NCI-H2196 treated with DMSO at 0.1 percent for 48 hours (cell line): Measurements from ENCODE around the gene MTARC2.
"Not testable (repeated sequence)": the region's sequence is repeated elsewhere in the genome, so short reads cannot be mapped to it uniquely, and the experiment has no call there.

Experiments
- DNase-seq: peaks from one replicate; lab custom pipeline; 2025; ENCODE audit not compliant: unreplicated experiment; lab: John Stamatoyannopoulos, UW

Gene MTARC2

DNA sequence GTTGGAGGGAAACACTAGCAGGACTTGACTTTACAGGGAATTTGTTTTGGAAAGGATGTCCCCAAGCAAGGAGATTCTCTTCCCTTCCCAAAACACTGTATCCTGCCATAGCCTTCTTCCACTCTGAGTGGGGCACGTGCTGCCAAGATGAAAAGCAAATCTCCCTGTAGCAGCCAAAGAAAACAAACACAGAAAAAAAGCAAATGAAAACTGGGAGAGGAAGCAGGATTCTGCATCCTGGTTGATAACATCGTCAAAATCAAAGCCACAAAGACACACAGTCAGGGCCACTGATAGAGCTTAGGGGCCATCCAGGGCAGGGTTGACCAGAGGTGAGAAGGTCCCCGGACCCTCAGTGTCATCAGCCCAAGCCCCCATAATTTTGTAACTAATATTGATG, 16.0 kb upstream of the MTARC2 start:
- DNase-seq: no peak

DNA sequence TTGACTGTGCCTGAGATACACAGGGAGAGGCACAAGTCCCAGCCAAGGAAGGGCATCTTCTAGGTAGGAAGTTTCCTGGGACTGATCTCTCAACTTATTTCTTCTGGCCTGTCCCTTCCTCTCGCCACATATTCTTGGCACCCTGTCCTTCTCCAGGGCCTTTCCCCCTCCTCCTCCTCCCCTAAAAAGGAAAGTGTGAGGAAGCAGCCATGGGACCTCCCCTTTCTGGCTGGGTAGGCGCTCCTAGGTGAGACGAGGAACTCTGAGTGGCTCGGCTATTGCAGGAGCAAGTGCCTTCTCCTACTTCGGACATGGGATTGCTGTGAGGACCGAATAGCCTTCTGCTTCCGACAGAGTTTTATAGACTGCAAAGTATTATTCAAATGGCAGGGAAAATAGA, 15.5 kb upstream of the MTARC2 start:
- DNase-seq: no peak

DNA sequence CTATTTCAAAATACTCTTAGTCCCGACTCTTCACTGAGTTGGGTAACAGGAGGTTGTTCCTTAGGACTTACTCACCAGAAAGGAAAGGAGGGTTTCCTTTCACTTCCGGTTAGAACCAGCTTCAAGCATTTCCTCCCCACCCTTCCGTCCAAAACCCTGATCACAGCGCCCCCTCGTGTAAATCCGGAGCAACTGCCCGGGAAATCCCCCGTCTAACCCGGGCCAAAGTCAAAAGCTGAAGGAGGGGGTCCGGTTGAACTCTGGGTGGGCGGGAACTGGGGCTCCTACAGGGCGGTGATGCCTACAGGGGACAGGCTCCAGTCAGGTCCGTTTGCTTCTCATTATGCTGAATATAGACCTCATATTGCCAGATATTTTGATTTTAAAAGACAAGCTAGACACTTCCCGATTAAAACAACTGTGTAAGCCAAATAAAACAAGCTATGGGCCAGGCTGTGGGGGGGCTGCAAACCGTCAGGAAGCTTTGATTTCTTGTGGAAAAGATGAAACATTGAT, 15.0 kb upstream of the MTARC2 start:
- DNase-seq: peak; percentile 41

DNA sequence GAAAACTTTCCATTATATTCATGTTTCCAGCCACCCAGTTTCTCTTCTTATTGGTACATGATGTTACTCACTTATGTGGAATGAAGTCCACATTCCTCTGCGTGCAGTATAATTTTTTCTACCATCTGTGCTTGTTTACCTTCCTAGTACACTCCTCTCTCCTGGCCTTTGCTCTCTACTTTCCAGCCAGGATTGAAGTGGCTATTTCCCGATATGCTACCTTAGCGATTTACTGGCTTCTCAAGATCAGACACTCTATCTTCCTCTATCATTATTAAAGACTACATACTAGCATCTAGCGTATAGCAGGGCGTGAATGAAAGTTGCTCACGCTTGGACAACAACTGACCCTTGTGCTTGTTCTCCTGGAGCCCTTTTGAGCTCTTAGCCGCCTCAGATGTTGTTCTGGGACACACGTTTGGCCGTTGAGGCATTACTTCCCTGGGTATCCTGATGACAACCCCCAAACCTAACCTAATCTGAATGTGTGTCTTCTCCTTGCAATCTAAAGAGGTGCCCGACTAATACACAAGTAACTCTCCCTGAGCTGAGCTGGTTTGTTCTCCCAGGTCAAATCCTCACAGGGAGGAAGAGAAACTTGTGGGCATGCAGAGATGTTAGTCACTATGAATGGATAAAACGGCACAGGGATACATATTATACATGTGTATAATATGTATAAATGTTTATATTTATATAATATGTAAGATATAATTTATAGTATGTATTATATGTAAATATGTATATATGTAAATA, 13.4 kb upstream of the MTARC2 start:
- no peak for DNase-seq

DNA sequence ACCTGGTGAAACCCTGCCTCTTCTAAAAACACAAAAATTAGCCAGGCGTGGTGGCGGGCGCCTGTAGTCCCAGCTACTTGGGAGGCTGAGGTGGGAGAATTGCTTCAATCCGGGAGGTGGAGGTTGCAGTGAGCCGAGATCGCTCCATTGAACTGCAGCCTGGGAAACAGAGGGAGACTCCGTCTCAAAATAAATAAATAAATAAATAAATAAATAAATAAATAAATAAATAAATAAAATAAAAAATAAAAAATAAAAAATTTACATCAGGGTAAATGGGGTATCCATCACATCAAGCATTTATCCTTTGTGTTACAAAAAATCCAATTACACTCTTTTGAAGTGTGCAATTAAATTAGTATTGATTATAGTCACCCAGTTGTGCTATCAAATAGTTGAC, 11.8 kb upstream of the MTARC2 start:
- DNase-seq: not testable (repeated sequence)

DNA sequence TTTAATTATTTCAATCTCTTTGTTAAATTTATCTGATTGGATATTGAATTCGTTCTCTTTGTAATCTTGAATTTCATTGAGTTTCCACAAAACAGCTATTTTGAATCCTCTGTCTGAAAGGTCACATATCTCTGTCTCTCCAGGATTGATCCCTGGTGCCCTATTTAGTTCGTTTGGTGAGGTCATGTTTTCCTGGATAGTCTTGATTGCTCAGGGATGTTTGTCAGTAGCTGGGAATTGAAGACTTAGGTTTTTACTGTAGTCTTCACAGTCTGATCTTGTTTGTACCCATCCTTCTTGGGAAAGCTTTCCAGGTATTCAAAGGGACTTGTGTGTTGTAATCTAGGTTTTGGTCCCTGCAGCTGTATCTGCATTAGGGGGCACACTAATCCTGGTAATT, 6.8 kb upstream of the MTARC2 start:
- no peak for DNase-seq

DNA sequence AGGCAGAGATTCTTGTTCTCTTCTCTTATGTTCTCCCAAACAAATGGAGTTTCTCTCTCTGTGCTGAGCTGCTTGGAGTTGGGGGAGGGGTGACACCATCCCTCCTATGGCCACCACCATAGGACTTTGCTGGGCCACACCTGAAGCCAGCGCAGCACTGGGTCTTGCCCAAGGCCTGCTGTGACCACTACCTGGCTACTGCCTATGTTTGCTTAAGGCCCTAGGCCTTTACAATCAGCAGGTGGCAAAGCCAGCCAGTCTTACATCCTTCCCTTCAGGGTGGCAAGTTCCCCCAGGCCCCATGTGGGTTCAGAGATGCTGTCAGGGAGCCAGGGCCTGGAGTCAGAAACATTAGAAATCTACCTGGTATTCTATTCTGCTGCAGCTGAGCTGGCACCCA, 6.3 kb upstream of the MTARC2 start:
- DNase-seq: no peak

DNA sequence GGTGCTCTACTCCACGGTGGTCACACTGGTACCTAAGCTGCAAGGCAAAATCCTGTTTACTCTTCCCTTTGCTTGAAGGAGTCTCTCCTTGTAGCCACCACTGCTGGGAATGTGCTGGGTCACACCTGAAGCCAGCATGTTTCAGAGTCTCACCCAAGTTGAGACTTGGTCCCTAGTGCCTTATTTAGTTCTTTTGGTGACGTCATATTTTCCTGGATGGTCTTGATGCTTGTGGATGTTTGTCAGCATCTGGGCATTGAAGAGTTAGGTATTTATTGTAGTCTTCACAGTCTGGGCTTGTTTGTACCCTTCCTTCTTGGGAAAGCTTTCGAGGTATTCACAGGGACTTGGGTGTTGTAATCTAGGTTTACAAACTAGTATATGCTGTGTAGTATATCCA, 5.6 kb upstream of the MTARC2 start:
- DNase-seq: no peak

DNA sequence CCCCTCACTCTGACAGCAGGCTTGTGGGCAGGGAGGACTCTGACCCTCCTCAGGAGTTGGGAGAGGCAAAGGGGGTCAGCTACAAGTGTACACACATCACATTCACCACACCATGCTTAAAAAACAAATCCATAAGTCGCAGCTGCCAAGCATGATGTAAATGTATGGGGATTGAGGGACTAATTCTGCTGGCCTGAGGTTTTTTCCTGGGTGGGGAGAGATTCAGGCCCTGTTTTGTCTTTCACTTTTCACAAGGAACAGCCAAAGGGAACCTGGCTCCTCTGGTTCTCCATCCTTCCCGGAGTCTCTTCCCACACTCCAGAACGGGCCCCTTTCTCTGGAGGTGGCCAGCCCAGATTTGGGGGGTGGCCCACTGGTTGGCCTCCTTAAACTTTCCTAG, 1.3 kb upstream of the MTARC2 start:
- no peak for DNase-seq

DNA sequence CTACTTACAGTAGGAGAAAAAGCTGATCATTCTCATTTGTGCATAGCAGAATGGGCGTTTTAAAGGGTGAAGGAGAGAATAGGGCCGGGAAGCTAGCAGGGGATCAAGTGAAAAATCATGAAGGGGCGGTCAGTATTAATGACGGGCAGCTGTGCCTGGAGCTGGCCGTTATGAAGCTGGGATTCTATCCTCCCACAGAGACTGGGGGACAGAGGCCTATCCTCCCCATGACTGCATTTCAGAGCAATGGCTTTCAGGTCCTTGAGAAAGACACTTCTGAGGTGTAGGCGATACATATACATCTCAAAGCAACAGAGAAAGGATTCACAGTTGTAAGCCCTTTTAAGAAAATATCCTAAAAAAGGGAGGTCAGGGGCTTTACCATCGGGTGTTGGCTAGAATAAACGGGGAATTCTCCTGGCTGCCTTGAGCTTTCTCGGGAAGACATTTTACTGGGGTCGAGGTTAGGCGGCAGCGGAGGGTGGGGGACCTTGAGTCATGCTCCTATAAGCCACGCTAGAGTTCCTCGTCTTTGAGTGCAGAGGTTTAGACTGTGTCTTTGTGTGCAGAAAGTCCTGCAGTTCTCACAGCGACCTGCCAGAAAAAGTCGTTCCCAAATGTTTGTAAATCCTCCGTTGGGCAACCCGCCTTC, 559 bp upstream of the MTARC2 start:
- DNase-seq: no peak

DNA sequence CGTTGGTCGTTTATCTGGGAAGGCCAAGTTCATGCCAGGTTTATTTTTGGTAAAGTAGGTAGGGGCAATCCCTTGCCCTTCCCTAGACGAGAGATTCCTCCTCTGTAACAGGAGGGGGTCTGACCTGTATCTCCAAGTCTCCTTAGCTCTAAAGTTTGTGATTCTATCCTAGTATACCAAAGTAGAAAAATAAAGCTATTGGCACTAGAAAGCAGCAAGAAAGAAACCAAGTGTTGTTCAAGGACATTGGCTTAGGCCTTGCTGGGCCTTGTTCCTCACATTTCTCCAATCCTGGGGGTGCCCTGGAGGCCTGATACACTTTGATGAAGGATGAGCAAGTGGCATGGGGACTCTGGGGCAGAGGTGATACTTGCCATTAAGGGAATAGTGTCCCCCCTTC, 814 bp downstream of the MTARC2 start:
- no peak for DNase-seq

DNA sequence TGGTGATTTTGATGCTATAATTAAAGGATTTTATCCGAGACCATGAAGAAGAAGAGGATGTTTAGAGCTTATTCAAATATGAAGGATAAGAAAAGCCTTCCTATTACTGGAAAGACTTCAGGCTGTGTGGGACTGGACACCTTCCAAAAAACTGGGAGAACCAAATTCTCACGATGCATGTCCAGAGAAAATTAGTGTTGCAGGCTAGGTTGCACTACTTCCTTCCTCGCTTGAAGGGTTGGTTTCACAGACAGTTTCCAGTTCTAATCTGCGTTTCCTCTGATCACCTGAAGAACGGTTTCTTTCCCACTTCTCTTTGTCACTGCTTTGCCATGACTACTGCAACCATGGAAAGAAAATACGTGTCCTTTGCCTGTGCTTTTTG, 2.0 kb downstream of the MTARC2 start:
- DNase-seq: no peak

DNA sequence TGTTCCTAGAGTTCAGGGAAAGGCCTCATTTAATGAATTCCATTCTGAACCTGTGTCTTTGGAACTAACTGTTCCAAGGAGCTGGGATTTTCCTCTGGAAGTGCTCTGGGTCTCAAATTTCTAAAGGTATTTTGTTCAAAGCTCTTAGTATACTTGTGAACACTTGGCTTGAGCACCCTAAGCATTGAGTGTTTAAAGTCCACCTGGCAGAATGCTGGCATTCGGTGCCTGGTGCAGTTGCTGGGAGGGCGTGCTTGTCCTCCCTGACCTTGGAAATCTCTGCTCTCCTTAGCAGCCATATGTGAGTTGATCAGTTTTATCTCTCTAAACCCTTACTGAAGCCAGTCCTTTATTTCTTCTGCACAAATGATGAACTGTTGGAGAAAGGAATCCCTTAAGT, 3.0 kb downstream of the MTARC2 start:
- DNase-seq: no peak

DNA sequence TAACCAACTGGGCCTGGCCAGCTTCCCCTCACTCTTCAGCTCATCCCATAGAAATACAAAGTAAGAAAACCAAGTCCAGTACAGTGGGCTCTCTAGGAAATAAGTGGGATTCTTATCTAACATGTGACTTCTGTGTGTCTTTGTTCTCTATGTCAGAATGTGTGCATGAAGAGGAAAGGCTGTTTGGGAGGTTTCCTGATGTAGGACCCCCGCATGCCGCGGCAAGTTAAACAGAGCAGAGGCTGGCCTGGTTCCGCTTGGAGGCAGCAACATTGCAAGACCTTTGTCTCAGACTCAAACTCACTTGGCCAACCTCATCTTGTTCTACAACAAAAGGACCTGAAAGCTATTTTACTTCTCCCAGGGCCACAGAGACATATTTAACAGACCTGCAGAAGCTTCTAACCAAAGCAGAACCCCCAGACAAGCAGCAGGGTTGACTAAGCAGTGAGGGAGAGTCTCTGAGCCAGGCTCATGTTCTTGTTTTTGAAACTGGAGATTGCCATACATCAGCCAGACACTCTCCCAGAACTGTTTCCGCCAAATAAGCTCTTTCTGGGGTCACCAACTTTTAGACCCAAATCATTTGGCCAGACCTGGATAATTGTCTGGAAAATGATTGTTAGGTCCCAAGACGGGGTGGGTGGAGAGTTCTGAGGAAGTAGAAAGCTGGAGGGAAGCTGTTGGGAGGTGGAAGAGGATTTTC, 6.2 kb downstream of the MTARC2 start:
- DNase-seq: no peak

DNA sequence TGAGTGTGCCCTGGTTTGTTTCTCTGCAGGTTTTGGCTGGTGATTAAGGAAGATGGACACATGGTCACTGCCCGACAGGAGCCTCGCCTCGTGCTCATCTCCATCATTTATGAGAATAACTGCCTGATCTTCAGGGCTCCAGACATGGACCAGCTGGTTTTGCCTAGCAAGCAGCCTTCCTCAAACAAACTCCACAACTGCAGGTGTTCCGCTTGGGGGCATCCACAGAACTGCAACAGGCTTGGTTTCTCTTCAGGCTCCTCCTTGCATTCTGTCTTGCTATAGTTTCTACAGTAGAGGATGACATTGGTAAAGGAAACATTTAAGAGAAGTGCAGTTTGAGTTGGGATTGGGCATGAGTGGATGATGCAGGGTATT, 6.8 kb downstream of the MTARC2 start:
- DNase-seq: no peak

DNA sequence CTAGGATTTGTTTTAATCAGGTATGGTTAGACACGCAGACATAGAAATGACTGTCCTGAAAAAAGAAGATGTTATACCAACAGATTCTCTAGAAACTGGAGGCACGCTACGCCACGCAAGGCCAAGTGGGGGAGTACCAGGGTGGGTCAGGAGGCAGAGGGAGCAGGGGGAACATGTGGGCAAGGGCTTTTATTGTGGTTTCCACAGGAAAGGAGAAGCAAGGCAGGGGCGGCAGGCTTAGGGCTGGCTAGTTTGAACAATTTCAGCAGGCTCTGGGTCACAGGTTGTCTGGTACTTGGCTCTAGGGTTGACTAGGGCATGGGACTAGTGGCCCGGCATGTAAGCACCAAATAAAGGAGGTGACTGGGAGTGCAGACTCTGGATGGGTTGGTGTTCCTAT, 7.2 kb downstream of the MTARC2 start:
- DNase-seq: no peak

DNA sequence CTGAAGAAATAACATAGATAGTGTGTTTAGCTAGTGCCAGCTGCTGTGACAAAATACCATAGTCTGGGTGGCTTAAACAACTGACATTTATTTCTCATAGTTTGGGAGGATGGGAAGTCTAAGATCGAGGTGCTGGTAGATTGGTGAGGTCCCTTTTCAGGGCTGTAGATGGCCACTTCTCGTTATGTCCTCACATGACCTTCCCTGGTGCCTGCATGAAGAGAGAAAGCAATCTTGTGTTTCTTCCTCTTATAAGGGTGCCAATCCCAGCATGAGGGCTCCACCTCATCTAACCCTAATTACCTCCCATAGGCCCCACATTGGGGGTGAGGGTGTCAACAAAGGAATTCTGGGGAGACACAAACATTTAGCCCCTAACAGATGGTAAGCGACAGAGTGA, 9.3 kb downstream of the MTARC2 start:
- no peak for DNase-seq

DNA sequence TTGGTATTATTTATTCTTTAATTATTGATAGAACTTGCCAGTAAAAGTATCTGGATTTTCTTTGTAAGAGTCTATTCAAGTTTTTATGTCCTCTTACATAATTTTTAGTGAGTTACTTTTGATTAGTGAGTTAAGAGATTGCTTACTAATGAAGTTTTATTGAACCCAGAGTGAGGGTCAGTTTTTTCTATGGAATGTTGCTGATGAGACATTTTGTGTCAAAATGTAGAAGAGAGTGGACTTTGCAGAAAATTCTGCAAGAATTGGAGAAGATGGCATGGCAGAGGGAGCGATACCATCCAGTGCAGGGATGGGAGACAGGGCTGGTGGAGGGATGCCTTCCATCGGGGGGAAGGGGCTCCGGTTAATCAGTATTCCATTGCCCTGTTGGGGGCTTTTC, 11.0 kb downstream of the MTARC2 start:
- DNase-seq: no peak

DNA sequence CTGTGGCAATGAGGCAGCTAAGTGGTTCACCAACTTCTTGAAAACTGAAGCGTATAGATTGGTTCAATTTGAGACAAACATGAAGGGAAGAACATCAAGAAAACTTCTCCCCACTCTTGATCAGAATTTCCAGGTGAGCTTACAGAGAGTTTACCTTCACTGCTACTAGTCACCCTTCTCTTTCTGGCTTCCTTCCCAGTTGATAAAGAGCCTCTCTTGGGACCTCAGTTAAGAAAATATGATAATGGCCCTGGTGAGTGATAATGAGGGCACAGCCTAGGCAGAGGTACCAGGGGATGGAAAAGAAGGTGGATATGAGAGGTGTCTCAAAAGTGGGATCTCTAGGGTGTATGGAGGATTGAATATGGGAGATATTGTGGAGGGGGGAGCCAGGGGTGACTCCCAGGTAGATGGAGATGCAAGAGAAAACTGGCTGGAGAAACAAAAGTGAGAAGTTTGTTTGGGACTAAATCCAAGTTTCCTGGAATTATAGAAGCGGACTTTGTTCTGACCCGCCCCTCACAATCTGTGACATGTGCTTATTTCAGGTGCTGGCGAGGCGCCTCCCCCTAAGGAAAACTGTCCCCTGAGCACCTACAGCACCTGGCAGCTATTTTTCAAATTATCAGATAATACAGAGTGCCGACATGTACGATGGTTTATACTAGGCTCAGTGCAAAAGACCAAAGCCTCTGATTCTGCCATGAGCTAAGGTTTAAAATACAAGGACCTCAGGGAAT, 13.7 kb downstream of the MTARC2 start:
- DNase-seq: no peak

DNA sequence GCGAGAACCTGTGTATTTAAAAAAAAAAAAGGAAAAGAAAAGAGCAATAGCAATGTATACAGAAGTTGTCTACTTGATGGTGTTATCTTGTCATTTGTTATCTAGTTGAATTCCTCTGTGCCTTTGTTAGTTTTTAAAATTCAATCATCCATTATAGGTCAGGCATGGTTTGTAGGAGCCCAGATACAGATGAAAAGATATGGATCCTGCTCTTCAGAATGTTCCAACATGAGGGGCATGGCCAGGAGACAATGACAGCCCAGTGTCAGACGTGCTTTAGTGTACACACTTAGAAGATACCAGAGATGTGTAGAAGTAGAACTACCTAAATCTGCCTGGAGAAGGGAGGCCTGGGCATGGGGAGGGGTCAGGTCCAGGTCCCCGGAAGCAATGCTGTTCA, 16.6 kb downstream of the MTARC2 start:
- no peak for DNase-seq

DNA sequence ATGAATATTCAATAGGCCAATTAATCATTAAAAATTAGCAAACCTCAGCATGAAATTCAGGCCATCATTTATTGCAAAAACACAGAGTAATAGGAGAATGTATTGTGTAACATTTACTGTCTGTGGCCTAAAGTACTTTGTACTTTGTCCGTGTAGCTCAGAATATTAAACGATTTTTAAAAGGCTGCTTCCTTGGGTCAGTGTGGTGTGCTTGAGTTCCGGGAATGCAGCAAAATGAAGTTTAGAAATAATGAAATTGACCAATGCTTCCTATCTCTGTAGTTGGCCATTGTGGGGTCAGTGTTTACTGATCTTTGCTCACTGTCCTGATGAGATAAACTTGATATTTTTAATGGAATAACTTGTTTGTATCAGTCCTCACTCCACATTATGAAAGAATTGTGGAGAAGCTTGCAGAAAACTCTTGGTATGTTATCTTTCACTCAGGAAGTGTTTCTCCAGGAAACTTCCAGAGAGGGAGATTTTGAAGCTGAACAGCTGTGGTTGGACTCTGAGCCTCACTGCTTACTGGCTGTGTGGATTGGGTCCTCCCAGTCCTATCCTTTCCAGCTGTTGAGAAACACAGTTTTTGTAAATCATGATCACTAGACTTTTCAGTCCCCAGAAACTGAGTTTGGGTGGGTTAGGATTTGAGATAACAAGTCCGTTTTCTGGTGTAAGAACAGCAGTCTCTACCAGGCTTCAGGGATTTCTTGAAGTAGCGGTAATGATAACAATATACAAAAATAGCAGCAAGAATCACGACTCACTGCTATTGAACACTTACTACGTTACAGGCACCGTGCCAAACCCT, 19.4 kb downstream of the MTARC2 start:
- DNase-seq: no peak
